GM23248 (cell line): ENCODE measurements around the gene NLGN2.

Experiments
- EZH2 ChIP-seq: fragments of 200-600 bp; sonication (generic); IDR thresholded peaks from 2 replicates; pipeline ENCODE4 v1.6.1; 2018; ENCODE audit warnings: antibody characterized with exemption, mild to moderate bottlenecking; ENCODE audit not compliant: insufficient read depth, poor library complexity, severe bottlenecking
- EZH2phosphoT487 ChIP-seq: fragments of 200-600 bp; sonication (generic); IDR thresholded peaks from 2 replicates; pipeline ENCODE4 v1.6.1; 2018; ENCODE audit warnings: antibody characterized with exemption, moderate library complexity, mild to moderate bottlenecking, low read depth; ENCODE audit not compliant: insufficient read depth

- TF ChIP-seq EZH2 (no peak), EZH2phosphoT487 (no peak)
Observed at GRCh38 chr17:7393613-7394451, 13.8 kb upstream of the NLGN2 start.
